WI38 (cell line): ENCODE measurements around the gene JPT1.

Experiments
- H3K4me3 ChIP-seq: 2 replicates; pipeline ENCODE4 v1.5.1; 2011; ENCODE audit warnings: low read depth, mild to moderate bottlenecking, control low read depth, low read length
- CTCF ChIP-seq: IDR thresholded peaks from 2 replicates; pipeline ENCODE4 v1.5.1; 2012; ENCODE audit warnings: low read depth, mild to moderate bottlenecking, control low read depth, low read length

The JPT1 gene

GRCh38 chr17:75087558-75088453, 66.5 kb downstream of the JPT1 start, which contains the start of gene SLC16A5:
SLC16A5 (plus strand) TSS chr17:75087954; CDS start chr17:75093637, 5,683 bp downstream.
- no peak for TF ChIP-seq CTCF
- H3K4me3 ChIP-seq, result peak within 1 kb of the TSS; percentile 54

DNA sequence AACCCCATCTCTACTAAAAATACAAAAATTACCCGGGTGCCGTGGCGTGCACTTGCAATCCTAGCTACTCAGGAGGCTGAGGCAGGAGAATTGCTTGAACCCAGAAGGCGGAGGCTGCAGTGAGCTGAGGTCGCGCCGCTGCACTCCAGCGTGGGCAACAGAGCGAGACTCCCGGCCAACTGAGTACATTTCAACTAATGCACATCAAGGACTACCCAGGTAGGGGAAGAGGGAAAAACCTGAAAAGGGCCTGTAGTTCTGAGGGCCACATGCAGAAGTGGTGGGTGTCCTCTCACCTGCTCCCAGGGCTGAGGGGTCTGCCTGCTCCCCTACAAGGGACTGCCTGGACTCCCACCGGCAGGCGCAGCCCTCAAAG, 67.1 kb downstream of the JPT1 start:
- TF ChIP-seq CTCF, result no peak
- H3K4me3 ChIP-seq, result peak overlapping the region; percentile 54

DNA sequence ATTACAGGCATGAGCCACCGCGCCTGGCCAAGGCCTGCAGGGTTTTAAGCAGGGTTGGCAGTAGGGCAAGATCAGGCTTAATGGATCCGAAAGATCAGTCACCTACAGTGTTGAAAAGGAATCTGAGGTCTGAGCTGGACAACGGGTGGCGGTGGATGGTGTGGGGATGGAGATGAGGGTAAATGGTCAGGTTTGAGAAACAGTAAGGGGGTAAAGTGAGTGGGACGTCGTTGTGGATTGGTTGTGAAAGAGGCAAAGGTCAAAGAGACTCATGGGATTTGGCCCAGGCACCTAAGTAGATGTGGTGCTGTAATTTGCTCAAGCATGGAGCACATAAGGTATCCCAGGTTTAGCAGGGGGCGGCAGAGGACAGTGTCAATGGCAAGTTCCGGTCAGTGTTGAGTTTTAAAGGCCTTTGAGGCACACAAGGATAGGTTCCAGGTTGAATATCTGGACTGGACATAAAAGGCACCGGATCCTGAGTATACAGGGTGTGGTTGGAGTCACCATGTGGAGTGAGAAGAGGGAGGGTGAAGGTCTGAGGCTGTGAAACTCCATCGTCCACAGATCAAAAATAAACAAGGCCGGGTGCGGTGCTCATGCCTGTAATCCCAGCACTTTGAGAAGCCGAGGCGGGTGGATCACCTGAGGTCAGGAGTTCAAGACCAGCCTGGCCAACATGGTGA, 67.7 kb downstream of the JPT1 start:
- H3K4me3 ChIP-seq, result no peak overlapping the region
- TF ChIP-seq CTCF, result no peak
